ENCODE measurements around the gene CCNL2. TPM values are rescaled to one million over a fixed set of nuclear protein-coding genes. Genes with fewer than 3 reads are reported as not detected.

The CCNL2 gene
- total and polyA plus RNA-seq, 8 donors = 33.4 to 739 (median 277) TPM

- TF ChIP-seq, protein P1, sequence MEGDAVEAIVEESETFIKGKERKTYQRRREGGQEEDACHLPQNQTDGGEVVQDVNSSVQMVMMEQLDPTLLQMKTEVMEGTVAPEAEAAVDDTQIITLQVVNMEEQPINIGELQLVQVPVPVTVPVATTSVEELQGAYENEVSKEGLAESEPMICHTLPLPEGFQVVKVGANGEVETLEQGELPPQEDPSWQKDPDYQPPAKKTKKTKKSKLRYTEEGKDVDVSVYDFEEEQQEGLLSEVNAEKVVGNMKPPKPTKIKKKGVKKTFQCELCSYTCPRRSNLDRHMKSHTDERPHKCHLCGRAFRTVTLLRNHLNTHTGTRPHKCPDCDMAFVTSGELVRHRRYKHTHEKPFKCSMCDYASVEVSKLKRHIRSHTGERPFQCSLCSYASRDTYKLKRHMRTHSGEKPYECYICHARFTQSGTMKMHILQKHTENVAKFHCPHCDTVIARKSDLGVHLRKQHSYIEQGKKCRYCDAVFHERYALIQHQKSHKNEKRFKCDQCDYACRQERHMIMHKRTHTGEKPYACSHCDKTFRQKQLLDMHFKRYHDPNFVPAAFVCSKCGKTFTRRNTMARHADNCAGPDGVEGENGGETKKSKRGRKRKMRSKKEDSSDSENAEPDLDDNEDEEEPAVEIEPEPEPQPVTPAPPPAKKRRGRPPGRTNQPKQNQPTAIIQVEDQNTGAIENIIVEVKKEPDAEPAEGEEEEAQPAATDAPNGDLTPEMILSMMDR (IDR thresholded peaks at IDR 0.05) = no peak
- TF ChIP-seq EP300 (IDR thresholded peaks at IDR 0.05) (no peak), POLR2A (IDR thresholded peaks at IDR 0.05) (no peak), POLR2AphosphoS5 (IDR thresholded peaks at IDR 0.05) (no peak)
- no peak overlapping the region for H3K4me3 ChIP-seq
- H3K27me3 ChIP-seq = no peaks in the 10 kb centered on the region
- WGBS, 5 donors = 92 to 99% (median 96%) methylated on average over 5 of the region's 5 CpGs
- no peak for DNase-seq
- H3K27ac ChIP-seq = no peak overlapping the region
- no peaks in the 10 kb centered on the region for H3K9me3 ChIP-seq
- intact Hi-C loops (cut with DNase I; ENCODE audit: low total_unique reads) = no loop called here
- H3K4me1 ChIP-seq = peaks cover 9 to 14% (median 11%) of the 10 kb centered on the region in 4 donors
- peaks cover 0 to 6% (median under 1%) of the 10 kb centered on the region in 4 donors for H3K36me3 ChIP-seq
Measured at GRCh38 chr1:1367315-1367714, 31.8 kb downstream of the CCNL2 start.

DNA sequence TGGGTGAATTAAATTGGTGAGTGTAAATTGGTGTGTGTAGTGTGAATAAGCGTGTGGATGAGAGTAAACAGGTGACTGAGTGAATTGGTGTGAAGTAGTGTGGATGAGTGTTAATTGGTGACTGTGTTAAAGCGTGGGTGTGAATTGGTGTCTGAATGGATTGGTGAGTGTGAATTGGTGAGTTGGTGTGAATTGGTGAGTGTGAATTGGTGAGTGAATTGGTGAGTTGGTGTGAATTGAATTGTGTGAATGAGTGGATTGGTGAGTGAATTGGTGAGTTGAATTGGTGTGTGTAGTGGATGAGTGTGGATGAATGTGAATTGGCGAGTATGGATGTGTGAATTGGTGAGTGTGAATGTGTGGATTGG is 32.5 kb downstream of the CCNL2 start:
- 85 to 99% (median 98%) methylated on average over 2 to 3 of the region's 3 CpGs for WGBS, 5 donors
- Histone ChIP-seq H3K36me3 (peaks cover 0 to 4% (median 0%) of the 10 kb centered on the region in 4 donors), H3K4me1 (peaks cover 3 to 10% (median 7%) of the 10 kb centered on the region in 4 donors), H3K27me3 (no peaks in the 10 kb centered on the region), H3K27ac (no peak overlapping the region), H3K4me3 (no peak overlapping the region), H3K9me3 (no peaks in the 10 kb centered on the region)
- no peak for TF ChIP-seq POLR2A (IDR thresholded peaks at IDR 0.05)
- TF ChIP-seq, protein P1 (IDR thresholded peaks at IDR 0.05) = no peak
- no peak for TF ChIP-seq POLR2AphosphoS5 (IDR thresholded peaks at IDR 0.05)
- TF ChIP-seq EP300 (IDR thresholded peaks at IDR 0.05) = no peak
- intact Hi-C loops (cut with DNase I; ENCODE audit: low total_unique reads) = no loop called here
- DNase-seq = no peak

GRCh38 chr1:1365875-1366698 is 33.0 kb downstream of the CCNL2 start:
- intact Hi-C loops (cut with DNase I; ENCODE audit: low total_unique reads) = no loop called here
- DNase-seq = no peak

DNA sequence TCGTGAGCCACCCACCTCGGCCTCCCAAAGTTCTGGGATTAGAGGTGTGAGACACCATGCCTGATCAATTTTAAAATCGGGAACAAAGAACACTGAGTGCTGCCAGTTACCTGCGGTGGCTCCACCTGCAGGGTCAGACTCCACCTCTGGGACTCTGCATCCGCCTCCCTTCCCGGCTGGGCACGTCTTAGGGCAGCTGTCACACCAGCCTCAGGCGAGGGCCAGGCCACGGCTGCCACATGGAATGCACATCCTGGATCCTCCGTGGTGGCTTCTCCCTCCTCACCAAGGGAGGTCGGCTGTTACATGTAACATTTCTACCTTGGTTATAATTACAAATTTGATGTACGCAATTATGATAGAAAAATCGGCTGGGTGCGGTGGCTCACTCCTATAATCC is 34.9 kb downstream of the CCNL2 start:
- TF ChIP-seq POLR2A (IDR thresholded peaks at IDR 0.05) (no peak), POLR2AphosphoS5 (IDR thresholded peaks at IDR 0.05) (no peak), EP300 (IDR thresholded peaks at IDR 0.05) (no peak)
- TF ChIP-seq, protein P1 (IDR thresholded peaks at IDR 0.05) = no peak
- no peak for DNase-seq

More at GRCh38 chr1:1365875-1366698, 33.0 kb downstream of the CCNL2 start:
- TF ChIP-seq POLR2AphosphoS5 (IDR thresholded peaks at IDR 0.05) (no peak), POLR2A (IDR thresholded peaks at IDR 0.05) (no peak), EP300 (IDR thresholded peaks at IDR 0.05) (no peak)
- TF ChIP-seq, protein P1 (IDR thresholded peaks at IDR 0.05) = no peak
- WGBS, 5 donors = 74 to 84% (median 84%) methylated on average over 10 of the region's 10 CpGs
- no peaks in the 10 kb centered on the region for H3K9me3 ChIP-seq
- H3K27me3 ChIP-seq = no peaks in the 10 kb centered on the region
- H3K36me3 ChIP-seq = no peaks in the 10 kb centered on the region
- peaks cover 0 to 13% (median 7%) of the 10 kb centered on the region in 4 donors for H3K4me1 ChIP-seq
- no peak overlapping the region for H3K27ac ChIP-seq
- H3K4me3 ChIP-seq = no peak overlapping the region

More for the DNA sequence above, 34.9 kb downstream of the CCNL2 start:
- no peak overlapping the region for H3K27ac ChIP-seq
- peaks cover 0 to 13% (median 0%) of the 10 kb centered on the region in 3 donors for H3K27me3 ChIP-seq
- H3K4me3 ChIP-seq = no peak overlapping the region
- intact Hi-C loops (cut with DNase I; ENCODE audit: low total_unique reads) = no loop called here
- no peaks in the 10 kb centered on the region for H3K36me3 ChIP-seq
- no peaks in the 10 kb centered on the region for H3K9me3 ChIP-seq
- peaks cover 8 to 30% (median 22%) of the 10 kb centered on the region in 4 donors for H3K4me1 ChIP-seq
- 59 to 82% (median 68%) methylated on average over 13 to 14 of the region's 14 CpGs for WGBS, 5 donors
